HG03095 (cell line): Measurements from ENCODE around the gene RTN4.
"Not testable (repeated sequence)": the region's sequence is repeated elsewhere in the genome, so short reads cannot be mapped to it uniquely, and the experiment has no call there.

Experiments
- ATAC-seq: cut with Tn5 transposase; IDR thresholded peaks from one replicate; pipeline ENCODE4 v1.9.1; 2021; ENCODE audit warnings: moderate library complexity; ENCODE audit not compliant: unreplicated experiment

The RTN4 gene

DNA sequence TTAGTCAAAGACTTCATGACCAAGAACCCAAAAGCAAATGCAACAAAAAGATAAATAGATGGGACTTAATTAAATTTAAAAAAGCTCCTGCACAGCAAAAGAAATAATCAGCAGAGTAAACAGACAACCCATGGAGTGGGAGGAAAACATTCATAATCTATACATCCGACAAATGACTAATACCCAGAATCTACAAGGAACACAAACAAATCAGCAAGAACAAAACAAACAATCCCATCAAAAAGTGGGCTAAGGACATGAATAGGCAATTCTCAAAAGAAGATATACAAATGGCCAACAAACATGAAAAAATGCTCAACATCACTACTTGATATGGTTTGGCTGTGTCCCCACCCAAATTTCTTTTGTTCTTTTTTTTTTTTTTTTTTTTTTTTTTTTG, 25.8 kb upstream of the RTN4 start:
- ATAC-seq: not testable (repeated sequence)

DNA sequence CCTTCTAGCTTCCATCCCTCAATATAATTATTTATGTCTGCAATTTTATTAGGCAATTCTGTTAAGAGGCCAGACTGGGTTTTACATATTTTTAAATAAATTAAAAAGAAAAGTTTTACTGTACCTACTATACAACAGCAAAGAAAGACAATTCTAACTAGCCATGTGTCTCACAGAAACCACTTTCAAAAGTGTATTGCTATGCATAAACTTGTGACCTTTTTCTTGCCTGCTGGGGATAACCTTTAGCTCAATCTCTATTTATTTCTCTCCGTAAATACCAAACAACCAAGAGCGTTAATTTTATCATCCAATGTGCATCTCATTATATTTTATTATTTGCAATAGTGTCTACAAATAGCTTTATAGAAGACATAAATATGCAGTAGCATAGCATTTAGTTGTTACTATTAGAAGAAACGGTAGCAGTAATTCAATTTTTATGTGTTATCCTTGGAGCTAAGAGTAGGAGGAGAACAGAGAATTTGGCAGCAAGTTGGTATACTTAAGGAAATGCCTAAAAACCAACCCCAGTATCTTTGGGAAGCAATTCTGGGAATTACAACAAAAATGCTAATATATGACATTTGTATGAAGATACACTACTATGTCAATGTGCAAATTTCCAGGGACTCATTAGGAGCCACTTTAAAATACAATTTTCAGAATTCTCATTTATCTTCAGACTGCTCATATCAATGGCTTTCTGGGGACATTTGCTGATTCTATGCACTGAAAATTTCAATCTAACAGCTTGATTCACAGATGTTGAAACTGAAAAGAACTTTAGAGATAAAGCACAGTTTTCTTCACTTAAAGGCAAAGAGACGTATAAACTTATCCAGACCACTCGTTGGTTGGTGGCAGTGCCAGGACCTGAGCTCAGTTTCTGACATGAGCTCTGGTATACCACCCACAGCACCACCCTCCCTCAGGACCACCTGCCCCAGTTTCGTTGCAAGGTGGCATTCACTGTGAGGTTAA, 23.0 kb upstream of the RTN4 start:
- no peak for ATAC-seq

DNA sequence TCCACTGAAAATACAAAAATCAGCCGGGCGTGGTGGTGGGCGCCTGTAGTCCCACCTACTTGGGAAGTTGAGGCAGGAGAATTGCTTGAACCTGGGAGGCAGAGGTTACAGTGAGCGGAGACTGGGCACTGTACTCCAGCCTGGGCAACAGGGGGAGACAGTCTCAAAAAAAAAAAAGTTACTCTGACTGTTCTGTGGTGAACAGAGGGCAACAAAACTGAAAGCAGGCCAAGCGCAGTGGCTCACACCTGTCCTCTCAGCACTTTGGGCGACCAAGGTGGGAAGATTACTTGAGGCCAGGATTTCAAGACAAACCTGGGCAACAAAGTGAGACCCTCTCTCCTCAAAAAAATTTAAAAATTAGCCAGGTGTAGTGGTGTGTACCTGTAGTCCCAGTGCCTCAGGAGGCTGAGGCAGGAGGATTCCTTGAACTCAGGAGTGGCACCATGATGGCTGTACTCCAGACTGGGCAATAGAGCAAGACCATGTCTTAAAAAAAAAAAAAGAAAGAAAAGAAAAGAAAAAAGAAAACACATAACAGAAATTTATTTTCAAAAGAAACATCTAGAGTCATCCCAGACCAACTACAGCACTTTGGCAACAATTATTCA, 13.6 kb upstream of the RTN4 start:
- no peak for ATAC-seq

- ATAC-seq: no peak
These were observed 13.0 kb upstream of the RTN4 start for GRCh38 chr2:55063226-55063625.

- no peak for ATAC-seq
These were observed 12.5 kb upstream of the RTN4 start for GRCh38 chr2:55062754-55063153.

GRCh38 chr2:55061523-55062344, 11.5 kb upstream of the RTN4 start:
- no peak for ATAC-seq

GRCh38 chr2:55059793-55060192, 9.5 kb upstream of the RTN4 start:
- ATAC-seq: no peak

DNA sequence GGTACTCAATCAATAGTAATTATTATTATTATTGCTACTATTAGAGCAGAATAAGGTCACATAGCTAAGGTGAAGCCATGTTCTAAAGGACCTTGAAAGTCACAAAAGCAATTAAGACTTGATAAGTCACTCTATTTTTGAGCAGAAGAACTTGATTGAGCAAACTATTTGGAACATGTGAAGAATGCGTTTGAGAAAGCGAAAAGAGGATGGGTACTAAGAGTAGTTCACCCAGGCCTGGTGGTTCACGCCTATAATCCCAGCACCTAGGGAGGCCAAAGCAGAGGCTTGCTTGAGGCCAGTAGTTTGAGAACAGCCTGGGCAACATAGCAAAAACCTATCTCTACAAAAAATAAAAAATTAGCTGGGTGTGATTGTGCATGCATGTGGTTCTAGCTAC, 7.2 kb upstream of the RTN4 start:
- ATAC-seq: no peak

DNA sequence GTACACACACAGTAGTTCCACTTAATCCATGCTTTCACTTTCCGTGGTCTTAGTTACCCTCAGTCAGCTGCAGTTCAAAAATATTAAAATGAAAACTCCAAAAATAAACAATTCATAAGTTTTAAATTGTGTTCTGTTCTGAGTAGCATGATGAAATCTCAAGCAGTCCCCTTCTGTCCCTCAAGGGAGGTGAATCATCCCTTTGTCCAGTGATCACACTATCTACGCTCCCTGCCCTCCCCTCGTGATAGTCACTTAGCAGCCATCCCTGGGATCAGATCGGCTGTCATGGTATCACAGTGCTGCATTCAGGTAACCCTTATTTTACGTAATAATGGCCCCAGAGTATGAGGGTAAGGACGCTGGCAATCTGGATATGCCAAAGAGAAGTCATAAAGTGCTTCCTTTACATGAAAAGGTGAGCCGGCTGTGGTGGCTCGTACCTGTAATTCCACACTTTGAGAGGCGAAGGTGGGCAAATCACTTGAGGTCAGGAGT, 5.8 kb upstream of the RTN4 start:
- ATAC-seq: no peak

DNA sequence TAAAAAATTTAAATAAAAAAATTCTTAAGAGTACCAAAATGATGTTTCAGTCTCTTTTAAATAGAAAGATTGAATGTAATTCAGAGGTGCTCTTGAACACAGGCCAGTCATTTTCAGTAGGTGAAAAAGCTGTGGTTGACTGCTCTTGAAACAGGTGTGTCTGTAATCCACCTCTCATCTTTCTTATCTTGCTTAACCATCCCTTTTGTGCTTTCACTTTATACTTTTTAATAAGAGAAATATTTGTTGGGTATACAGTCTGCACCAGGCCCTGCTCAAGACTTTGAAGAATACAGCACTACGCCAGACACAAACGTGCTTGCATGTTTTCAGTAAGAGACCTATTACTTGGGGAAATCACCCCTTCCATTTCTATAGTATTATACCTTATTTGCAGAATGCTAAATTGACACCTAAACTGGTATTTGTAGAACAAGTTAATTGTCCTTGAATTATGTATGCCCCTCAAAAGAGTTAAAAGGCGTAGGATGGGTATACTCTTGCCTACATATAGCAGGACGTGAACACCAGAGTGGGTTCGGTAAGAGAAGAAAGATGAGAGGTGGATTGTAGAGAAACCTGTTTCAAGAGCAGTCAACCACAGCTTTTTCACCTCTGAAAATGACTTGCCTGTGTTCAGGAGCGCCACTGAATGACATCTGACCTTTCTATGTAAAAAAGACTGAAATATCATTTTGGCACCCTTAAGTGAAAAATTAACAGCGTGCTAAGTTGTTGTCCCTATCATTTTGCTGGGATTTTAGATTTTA, 4.0 kb upstream of the RTN4 start:
- ATAC-seq: peak; percentile 35

- ATAC-seq: not testable (repeated sequence)
These were observed 3.0 kb upstream of the RTN4 start for GRCh38 chr2:55053225-55053624.

GRCh38 chr2:55052129-55053061, 2.1 kb upstream of the RTN4 start:
- ATAC-seq: no peak

- no peak for ATAC-seq
These were observed 995 bp upstream of the RTN4 start for GRCh38 chr2:55051026-55051866.

DNA sequence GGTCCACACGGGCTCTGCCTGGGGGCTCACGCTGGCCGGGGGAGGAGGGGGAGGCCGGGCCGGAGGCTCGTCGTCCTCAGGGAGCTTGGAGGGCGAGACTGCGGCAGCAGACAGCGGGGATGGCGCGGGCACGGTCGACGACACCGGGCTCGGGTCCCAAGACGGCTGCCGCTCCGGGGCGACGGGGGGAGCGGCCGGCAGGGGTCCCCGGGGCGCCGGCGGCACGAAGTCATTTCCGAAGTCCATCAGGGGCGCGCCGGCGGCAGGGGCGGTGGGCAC, 491 bp downstream of the RTN4 start:
- ATAC-seq: no peak

DNA sequence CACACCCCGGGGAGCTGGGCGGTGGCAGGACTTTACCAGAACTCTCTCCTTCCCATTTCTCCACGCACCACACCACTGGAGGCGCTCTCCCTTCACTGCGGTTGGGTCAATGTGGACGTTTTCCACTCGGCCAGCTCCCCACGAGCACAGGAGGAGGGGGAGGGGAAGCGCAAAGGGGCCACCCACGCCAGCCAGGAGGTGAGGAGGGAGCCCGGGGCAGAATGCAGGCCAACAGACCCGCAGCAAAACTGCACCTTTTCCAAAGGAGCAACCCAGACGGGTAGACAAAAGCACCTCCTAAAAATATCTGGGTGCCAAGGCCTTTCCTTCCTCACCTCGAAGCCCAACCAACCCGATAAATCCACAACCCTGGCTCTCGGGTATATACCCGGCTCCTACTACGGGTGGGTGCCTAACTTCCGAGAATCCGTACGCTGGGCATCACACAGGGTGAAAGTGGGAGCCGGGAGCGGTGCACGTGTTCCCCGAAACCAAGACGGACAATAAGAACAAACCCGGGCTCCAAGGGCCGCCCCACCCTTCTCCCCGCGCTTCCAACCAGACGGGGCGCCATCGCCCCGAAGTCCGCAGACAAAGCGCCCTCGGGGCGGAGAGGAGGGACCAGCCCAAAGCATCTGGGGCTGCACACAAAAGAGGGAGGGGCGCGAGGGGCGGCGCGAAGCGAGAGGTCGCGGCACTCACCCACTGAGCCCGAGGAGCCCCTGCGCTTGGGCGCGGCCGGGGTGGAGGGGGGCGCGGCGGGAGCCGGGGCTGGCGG, 1.0 kb downstream of the RTN4 start:
- no peak for ATAC-seq

GRCh38 chr2:55048508-55049042, 1.7 kb downstream of the RTN4 start:
- ATAC-seq: no peak

GRCh38 chr2:55047677-55048299, 2.5 kb downstream of the RTN4 start:
- ATAC-seq: no peak
